NT2/D1 (cell line): ENCODE measurements around the gene SPRR2F.
"Not testable (repeated sequence)": the region's sequence is repeated elsewhere in the genome, so short reads cannot be mapped to it uniquely, and the experiment has no call there.

Source experiments
- SUZ12 ChIP-seq: IDR thresholded peaks from 2 replicates; pipeline ENCODE4 v1.6.1; 2011; ENCODE audit not compliant: insufficient read length, insufficient read depth; ENCODE audit errors: extremely low read depth
- YY1 ChIP-seq: IDR thresholded peaks from 2 replicates; pipeline ENCODE4 v1.6.1; 2011; ENCODE audit not compliant: insufficient read length, insufficient read depth
- ZNF274 ChIP-seq: IDR thresholded peaks from 2 replicates; pipeline ENCODE4 v1.6.1; 2011; ENCODE audit warnings: mild to moderate bottlenecking, low read depth, low read length

DNA sequence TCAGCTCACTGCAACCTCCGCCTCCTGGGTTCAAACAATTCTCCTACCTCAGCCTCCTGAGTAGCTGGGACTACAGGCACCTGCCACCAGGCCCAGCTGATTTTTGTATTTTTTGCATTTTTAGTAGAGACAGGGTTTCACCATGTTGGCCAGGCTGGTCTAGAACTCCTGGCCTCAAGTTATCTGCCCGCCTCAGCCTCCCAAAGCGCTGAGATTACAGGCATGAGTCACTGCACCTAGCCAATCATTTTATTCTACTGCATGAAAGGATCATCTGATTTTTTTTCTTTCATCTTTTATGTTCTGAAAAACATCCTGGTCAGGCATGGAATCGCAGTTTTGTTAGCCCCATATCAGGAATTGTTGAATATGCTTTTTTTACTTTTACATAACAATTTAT, 15.4 kb upstream of the SPRR2F start:
- not testable (repeated sequence) for TF ChIP-seq ZNF274, YY1, SUZ12
